NCI-H510A (cell line): ENCODE measurements around the gene RAB14.
"Not testable (repeated sequence)": the region's sequence is repeated elsewhere in the genome, so short reads cannot be mapped to it uniquely, and the experiment has no call there.

Experiments
- DNase-seq: peaks from one replicate; lab custom pipeline; 2025; lab: John Stamatoyannopoulos, UW

Gene RAB14

DNA sequence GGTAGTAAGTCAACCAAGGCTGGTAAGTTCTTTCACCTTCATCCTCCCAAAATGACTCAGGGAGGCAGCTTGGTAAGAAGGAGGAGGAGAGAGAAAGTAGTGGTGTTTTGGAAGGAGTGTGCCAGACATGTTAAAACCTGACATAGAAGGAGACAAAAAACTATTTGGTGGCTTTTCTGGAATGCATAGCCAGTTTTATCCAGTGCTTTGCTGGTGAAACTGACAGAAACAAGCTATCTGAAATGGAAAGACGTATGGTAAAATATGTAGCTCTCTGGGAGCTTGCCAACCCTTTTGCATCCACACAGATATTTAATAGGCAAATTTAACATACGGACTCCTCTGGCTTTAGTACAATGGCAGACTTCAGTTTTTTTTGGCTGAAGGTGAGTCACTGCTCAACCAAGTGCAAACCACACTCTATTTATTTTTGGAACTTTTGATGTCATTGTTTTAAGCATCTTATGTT, 45.4 kb downstream of the RAB14 start:
- DNase-seq: no peak

DNA sequence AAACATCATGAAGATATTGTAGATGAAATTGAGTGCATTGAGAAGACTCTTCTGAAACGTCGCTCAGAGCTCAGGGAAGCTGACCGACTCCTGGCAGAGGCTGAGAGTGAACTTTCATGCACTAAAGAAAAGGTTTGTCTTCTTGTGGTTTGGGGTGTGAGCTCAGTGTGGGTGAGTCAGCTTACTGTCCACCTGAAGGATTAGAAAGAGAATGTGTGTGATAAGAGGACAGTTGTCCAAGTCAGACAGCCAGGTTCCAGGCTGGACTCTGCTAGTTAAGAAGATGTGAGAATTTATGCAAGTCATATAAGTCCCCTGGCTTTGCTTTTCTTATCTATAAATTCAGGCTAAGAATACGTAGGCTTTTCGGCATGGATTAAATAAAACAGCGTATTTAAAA, 46.9 kb downstream of the RAB14 start:
- no peak for DNase-seq

DNA sequence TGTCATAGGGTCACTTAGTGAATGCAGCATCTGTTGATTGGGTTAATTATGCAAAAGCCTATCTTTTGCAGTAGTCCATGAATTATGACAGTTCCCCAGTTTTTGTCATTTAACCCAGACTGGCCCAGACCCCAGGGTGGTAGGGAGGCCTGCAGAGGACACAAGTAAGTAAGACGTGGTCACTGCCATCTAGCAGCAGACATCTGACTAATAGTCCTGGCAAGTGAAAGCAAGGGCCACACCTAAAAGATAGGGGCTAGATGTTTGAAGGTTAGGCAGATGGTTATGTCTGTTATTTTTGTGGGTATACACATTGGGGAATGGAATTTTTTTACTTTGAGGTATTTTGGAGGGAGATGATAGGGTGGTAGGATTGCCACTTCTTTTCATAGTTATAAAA, 48.0 kb downstream of the RAB14 start:
- no peak for DNase-seq

DNA sequence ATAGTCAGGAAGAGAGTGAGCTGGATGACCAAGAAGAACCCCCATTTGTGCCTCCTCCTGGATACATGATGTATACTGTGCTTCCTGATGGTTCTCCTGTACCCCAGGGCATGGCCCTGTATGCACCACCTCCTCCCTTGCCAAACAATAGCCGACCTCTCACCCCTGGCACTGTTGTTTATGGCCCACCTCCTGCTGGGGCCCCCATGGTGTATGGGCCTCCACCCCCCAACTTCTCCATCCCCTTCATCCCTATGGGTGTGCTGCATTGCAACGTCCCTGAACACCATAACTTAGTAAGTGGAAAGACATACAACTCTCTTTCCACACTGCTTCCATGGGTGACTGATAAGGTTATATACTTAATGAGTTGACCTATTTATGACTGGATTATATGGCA, 51.5 kb downstream of the RAB14 start:
- DNase-seq: no peak

DNA sequence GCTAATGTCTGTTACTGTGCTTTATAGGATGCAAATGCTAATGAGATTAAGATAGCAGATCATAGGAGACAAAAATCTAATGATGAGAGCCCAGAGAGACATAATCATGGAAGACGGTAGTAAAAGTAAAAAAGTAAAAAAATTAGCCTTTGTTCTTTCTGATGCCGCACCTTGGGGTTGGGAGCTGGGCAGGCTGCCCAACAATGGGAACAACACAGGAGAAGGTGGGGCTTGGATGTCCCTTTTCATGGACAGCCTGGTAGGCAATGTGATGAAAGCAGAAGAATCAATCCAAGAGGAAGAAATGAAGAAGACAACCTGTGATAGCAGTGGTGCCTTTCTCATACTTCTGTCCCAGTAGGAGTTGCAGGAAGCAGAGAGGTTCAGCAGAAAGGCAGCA, 57.2 kb downstream of the RAB14 start:
- no peak for DNase-seq

DNA sequence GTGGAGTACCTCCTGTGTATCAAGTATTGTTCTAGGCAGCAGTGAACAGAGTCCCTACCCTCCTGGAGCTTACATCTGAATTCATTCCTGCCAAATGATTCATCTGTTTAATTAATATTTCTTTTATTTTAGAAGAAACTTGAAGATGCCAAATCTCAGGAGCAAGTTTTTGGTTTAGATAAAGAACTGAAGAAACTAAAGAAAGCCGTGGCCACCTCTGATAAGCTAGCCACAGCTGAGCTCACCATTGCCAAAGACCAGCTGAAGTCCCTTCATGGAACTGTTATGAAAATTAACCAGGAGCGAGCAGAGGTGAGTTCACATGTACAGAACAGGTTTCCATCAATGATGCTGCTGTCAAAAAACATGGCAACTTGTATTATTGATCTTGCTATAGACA, 57.9 kb downstream of the RAB14 start:
- no peak for DNase-seq

DNA sequence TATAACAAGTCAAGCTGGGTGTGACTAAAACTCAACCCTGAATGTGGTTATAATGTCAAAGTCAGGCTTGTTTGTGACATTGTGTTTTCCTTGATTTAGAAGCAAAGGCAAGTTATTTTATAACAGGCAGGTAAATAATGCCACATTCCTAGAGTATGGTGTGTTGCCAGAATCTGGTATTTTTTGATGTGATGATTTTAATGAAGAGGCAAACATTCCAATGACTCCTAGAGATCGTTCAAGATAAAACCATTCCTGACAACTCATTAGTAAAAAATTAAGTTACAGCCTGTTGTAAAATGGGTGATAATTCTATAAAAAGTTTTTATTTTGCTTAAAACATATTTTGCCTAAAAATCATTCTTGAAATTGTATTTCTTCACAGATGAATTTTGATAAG, 60.0 kb downstream of the RAB14 start:
- DNase-seq: no peak

DNA sequence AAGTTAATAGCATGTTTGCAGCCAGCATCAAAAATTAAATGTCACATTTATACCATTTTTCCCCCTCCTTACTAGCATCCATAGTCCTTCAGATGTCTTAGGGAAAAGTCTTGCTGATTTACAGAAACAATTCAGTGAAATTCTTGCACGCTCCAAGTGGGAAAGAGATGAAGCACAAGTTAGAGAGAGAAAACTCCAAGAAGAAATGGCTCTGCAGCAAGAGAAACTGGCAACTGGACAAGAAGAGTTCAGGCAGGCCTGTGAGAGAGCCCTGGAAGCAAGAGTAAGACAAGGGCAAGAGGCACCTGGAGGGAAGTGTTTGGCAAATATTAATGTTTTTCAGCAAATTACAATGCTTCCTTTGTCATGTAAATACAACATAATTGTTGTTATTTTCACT, 60.4 kb downstream of the RAB14 start:
- no peak for DNase-seq

DNA sequence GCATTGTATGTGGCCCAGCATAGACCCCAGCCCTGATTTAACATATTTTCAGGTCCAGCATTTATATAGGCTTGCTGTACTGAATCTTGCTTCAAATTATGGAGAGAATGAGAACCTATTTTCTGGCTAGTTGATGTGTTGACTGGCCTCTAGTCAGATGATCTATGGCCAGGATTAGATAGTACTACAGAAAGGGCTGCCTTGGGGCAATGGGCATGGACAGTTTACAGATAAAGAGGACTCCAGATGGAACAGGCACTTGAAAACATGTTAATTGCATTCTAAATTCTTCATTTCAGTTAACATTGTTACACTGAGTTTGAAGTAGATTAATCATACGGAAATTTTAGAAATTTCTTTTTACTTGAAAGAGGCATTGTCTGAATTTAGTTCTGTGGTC, 61.5 kb downstream of the RAB14 start:
- DNase-seq: no peak

DNA sequence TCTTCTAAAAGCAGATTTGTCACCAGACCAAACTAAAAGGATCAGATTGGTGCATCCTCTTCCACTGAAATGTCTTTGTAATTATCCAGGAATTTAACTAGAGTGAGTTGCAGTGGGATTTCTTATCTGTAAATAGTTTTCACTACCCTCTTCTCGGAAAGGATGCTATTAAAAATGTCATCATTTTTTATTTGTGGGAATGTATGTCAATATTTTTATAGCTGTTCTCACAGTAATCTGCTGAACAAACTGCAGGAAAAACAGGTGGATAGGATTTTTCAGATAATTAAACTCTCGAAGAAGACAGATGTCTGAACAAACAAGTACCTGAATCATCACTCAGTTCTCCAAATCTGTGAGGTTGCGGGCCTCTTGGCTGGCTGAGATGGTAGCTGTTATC, 62.7 kb downstream of the RAB14 start:
- no peak for DNase-seq

DNA sequence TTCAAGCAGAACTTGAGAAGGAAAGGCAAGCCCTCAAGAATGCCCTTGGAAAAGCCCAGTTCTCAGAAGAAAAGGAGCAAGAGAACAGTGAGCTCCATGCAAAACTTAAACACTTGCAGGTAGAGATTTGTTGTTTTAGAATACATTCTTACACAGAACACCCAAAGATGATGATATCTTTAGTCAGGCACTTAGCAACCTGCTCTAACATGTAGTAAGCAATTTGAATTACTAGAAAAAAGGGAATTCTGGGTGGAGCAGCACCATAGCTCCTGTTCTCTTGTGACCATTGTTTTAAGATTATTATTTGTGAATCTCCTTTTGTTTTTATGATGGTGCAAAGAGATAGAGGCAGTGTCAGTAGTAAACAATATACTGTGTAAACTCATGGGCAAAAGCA, 63.1 kb downstream of the RAB14 start:
- DNase-seq: no peak

DNA sequence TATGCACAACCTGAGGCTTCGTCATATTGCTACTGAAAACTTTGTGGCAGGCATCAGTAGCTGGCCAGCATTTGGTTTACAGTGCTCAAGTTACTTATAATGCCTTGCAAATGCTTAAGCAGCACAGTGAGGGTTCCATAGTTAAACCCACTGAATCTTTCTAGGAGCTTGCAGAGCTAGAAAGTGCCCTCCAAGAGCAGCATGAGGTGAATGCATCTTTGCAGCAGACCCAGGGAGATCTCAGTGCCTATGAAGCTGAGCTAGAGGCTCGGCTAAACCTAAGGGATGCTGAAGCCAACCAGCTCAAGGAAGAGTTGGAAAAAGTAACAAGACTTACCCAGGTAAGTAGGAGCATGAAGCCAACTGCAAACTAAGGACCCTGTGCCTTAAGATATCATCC, 66.0 kb downstream of the RAB14 start:
- no peak for DNase-seq

DNA sequence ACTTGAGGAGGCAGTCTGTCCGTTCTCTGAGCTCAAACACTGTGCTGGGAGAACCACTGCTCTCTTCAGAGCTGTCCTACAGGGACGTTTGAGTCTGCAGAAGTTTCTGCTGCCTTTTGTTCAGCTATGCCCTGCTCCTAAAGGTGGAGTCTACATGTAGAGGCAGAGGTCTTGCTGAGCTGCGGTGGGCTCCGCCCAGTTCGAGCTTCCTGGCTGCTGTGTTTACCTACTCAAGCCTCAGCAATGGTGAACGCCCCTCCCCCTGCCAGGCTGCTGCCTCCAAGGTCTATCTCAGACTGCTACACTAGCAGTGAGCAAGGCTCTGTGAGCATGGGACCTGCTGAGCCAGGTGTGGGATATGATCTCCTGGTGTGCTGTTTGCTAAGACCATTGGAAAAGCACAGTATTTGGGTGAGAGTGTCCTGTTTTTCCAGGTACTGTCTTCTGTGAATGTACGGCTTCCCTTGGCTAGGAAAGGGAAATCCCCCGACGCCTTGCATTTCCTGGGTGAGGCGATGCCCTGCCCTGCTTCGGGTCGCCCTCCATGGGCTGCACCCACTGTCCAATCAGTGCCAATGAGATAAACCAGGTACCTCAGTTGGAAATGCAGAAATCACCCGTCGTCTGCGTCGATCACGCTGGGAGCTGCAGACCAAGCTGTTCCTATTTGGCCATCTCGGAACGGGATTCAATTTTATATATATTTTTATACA, 68.4 kb downstream of the RAB14 start:
- peak; percentile 61 for DNase-seq

DNA sequence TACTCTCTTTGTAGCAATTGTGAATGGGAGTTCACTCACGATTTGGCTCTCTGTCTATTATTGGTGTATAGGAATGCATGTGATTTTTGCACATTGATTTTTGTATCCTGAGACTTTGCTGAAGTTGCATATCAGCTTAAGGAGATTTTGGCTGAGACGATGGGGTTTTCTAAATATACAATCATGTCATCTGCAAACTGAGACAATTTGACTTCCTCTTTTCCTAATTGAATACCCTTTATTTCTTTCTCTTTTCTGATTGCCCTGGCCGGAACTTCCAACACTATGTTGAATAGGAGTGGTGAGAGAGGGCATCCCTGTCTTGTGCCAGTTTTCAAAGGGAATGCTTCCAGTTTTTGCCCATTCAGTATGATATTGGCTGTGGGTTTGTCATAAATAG, 72.3 kb downstream of the RAB14 start:
- not testable (repeated sequence) for DNase-seq
